Activated CD4-positive, alpha-beta memory T cell treated with anti-CD3 and anti-CD28 coated beads for 36 hours (primary cell): Measurements from ENCODE around the gene NAV2. TPM values are rescaled to one million over a fixed set of nuclear protein-coding genes. Genes with fewer than 3 reads are reported as not detected.
A peak's percentile ranks its signal among the peaks of the same experiment; 100 is the strongest.

Source experiments
- CTCF ChIA-PET: fragments of 350-600 bp; sonication (Branson Sonifier 250); formaldehyde crosslinking; loops from one replicate; lab custom pipeline; 2021; ENCODE audit warnings: antibody characterized with exemption, inconsistent platforms; lab: Charles Lee
- POLR2A ChIA-PET: fragments of 350-600 bp; sonication (Branson Sonifier 250); formaldehyde crosslinking; loops from one replicate; lab custom pipeline; 2021; ENCODE audit warnings: antibody characterized with exemption; lab: Charles Lee
- DNase-seq: peaks from one replicate; pipeline ENCODE4 v3.0.0-alpha.2; 2020
- H3K27ac Mint-ChIP-seq: one replicate; pipeline ENCODE4 v1.8.0; 2021; ENCODE audit warnings: mixed read lengths
- H3K27me3 Mint-ChIP-seq: one replicate; pipeline ENCODE4 v1.8.0; 2021; ENCODE audit warnings: mixed read lengths
- H3K36me3 Mint-ChIP-seq: one replicate; pipeline ENCODE4 v1.8.0; 2021; ENCODE audit warnings: mixed read lengths
- H3K4me1 Mint-ChIP-seq: one replicate; pipeline ENCODE4 v1.8.0; 2021; ENCODE audit warnings: low read depth, mixed read lengths
- H3K4me3 Mint-ChIP-seq: one replicate; pipeline ENCODE4 v1.8.0; 2021; ENCODE audit warnings: mild to moderate bottlenecking, mixed read lengths
- H3K9me3 Mint-ChIP-seq: one replicate; pipeline ENCODE4 v1.8.0; 2021; ENCODE audit warnings: mixed read lengths
- intact Hi-C: fragments of 100-400 bp; cut with micrococcal nuclease; formaldehyde crosslinking; loops from one replicate; pipeline ENCODE4 v1.15.1; 2023
- total RNA-seq, 2 experiments: library from RNA; stranded (reverse); gene quantifications; one replicate each; pipeline ENCODE4 v1.2.3, GENCODE V29; 2021

NAV2 gene
- total RNA-seq, 2 experiments from 2014 or later, result 0.75 to 0.86 TPM

DNA sequence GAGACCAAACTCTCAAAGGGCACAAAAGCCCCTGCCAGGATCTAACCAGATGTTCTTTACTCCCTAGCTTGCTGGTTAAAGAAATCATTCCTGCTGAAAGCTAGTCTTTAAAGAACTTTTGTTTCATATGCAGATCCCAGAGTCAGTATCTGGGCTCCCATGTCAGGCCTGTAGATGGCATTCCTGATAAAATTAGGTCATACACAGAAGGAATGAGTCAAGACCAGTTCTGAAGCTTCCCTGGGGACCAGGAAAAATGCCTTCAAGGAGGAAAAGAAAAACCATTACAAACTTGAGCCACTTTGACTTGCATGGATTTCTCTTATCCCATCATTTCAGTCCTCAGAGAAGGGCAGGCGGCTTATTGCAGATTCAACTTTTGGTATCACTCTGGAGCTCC, 441.7 kb downstream of the NAV2 start:
- CTCF ChIA-PET, result no interaction called here
- intact Hi-C loops, result loop anchor here (10.0 kb wide), 1 partner anchor 210 kb away; the partner anchor contains the start of gene HTATIP2
- peaks cover 8% of the 10 kb centered on the region for H3K36me3 Mint-ChIP-seq
- H3K27me3 Mint-ChIP-seq, result peaks cover 35% of the 10 kb centered on the region
- no peak overlapping the region for H3K27ac Mint-ChIP-seq
- no peaks in the 10 kb centered on the region for H3K9me3 Mint-ChIP-seq
- H3K4me1 Mint-ChIP-seq, result peaks cover 16% of the 10 kb centered on the region
- DNase-seq, result no peak
- POLR2A ChIA-PET, result interaction anchor here (1.4 kb wide), 1 partner anchor 20 kb away, joined by 3 read pairs; no protein-coding TSS in a partner anchor
- H3K4me3 Mint-ChIP-seq, result no peak overlapping the region

DNA sequence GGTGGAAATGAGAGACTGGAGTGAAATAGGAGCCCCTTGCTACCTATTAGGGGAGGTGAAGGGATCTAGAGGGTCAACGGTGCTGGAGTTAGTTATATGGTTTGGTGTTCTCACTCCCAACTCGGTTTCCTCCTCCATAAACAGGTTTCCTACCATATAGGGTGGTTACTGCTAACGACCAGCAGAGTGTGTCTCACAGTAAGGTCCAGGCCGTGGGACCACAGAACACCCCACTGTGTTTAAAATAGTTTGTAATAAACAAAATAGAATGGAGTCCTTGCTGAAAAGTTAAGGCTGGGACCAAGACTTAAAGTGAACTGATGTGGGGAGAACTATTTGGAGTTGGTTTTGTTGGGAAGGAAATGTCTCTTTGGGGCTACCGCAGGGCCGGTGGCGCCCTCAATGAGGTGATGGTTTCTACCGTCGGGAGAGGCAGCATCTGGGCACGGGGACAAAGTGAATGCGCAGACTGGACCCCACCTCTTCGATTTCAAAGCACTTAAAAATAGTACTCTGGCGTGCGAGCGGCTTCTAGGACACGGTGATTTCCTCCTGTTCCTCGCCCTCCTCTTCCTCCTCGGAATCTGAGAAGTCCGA, 443.1 kb downstream of the NAV2 start:
- Mint-ChIP-seq H3K27ac (no peak overlapping the region), H3K36me3 (peaks cover 12% of the 10 kb centered on the region), H3K4me3 (peak overlapping the region; percentile 64), H3K27me3 (peaks cover 46% of the 10 kb centered on the region), H3K9me3 (no peaks in the 10 kb centered on the region), H3K4me1 (peaks cover 16% of the 10 kb centered on the region)
- intact Hi-C loops, result loop anchor here (2.0 to 10.0 kb wide), 2 partner anchors 23 to 209 kb away; partner anchors contain the start of gene HTATIP2
- ChIA-PET CTCF (interaction anchor here (0.9 kb wide), 2 partner anchors 23 to 28 kb away, joined by 4 to 5 read pairs; no protein-coding TSS in a partner anchor), POLR2A (interaction anchor here (0.8 to 1.4 kb wide), 2 partner anchors 21 to 208 kb away, joined by 3 read pairs; no protein-coding TSS in a partner anchor)
- DNase-seq, result no peak

DNA sequence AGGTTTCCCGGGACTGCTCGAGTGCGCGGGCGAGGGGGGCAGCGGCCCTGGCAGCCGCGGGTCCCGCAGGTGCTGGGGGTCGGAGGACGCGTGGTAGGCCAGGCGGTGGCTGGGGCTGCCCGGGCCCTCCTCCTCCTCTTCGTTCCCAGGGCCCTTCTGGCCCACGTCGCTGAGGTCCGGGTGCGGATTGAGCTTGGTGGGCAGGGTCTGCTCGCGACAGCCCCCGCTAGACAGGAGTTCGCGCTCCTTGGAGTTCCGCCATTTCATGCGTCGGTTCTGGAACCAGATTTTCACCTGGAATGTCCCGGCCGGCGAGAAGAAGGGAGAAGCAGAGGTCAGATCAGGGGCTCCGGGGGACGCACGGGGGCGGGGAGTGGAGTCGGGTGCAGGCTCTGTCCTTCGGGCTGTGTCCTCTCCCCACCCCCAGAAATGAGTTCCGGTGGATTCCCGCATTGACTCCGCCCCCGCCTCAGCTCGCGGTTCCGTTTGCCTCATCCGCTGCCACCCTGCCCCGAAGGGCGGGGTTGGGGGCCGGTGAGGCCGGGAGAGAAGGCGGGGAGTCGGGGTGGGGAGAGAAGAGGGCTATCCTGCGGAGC, 443.7 kb downstream of the NAV2 start:
- ChIA-PET CTCF (no interaction called here), POLR2A (no interaction called here)
- H3K4me3 Mint-ChIP-seq, result peak overlapping the region; percentile 64
- no peak overlapping the region for H3K27ac Mint-ChIP-seq
- intact Hi-C loops, result loop anchor here (2.0 to 10.0 kb wide), 2 partner anchors 24 to 208 kb away; partner anchors contain the start of gene HTATIP2
- peak; percentile 76 for DNase-seq
- H3K4me1 Mint-ChIP-seq, result peaks cover 18% of the 10 kb centered on the region
- peaks cover 52% of the 10 kb centered on the region for H3K27me3 Mint-ChIP-seq
- H3K36me3 Mint-ChIP-seq, result peaks cover 12% of the 10 kb centered on the region
- no peaks in the 10 kb centered on the region for H3K9me3 Mint-ChIP-seq

DNA sequence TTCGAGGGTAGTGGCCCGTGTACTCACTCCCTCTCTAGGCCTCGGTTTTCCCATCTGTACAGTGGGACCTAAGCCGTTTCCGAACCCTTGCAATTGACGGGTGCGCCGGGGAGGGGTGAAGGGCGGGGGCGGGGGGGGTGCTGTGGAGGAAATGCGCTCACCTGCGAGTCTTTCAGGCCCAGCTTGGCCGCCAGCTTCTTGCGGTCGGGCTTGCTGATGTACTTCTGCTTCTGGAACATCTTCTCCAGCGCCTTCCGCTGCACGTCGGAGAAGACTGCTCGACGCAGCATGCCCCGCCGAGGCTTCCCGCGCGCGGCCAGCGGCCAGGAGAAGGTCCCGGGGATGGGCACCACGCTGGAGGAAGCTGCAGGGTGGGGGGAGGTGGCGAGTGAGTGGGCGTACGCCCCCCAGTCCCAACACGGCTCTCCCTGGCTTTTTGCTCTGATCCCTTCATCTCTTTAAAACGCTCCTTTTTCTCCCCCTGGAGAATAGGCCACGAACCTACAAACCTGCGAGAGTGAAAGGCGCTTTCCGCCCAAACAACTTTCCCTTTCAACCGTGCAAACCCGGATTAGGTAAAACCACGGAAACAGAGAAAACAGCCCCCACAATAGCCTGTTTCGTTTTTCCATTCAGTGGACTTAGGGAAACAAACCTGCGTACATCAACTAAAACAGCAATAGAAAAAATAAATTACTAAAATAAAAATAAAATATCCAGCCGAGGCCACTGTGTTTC, 444.4 kb downstream of the NAV2 start:
- Mint-ChIP-seq H3K4me1 (peaks cover 19% of the 10 kb centered on the region), H3K27ac (no peak overlapping the region), H3K36me3 (peaks cover 12% of the 10 kb centered on the region), H3K4me3 (peak overlapping the region; percentile 23), H3K9me3 (no peaks in the 10 kb centered on the region), H3K27me3 (peaks cover 59% of the 10 kb centered on the region)
- intact Hi-C loops, result loop anchor here (2.0 to 10.0 kb wide), 2 partner anchors 24 to 208 kb away; partner anchors contain the start of gene HTATIP2
- CTCF ChIA-PET, result interaction anchor here (1.4 kb wide), 1 partner anchor 29 kb away, joined by 4 read pairs; no protein-coding TSS in a partner anchor
- POLR2A ChIA-PET, result no interaction called here
- DNase-seq, result peak; percentile 59

DNA sequence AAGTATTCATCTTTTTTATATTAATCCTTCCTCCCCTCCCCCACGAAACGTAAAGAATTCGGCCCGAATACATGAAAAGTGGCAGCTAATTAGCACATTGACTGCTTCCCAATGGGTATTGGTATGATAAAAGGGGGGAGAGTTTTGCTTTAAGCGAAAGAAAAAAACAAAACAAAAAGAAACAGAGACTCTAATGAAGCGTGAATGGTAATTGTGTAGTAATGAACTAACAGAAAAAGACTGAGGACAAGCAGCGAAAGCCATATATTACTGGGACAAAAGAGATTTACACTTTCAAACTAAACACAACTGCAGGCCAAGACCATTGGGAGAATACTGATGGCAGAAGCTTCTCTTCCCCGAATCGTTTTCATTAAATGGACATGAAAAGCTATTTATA, 445.1 kb downstream of the NAV2 start:
- CTCF ChIA-PET, result interaction anchor here (1.4 kb wide), 1 partner anchor 30 kb away, joined by 4 read pairs; no protein-coding TSS in a partner anchor
- Mint-ChIP-seq H3K27ac (no peak overlapping the region), H3K36me3 (peaks cover 12% of the 10 kb centered on the region), H3K4me1 (peaks cover 24% of the 10 kb centered on the region), H3K27me3 (peaks cover 65% of the 10 kb centered on the region), H3K9me3 (no peaks in the 10 kb centered on the region), H3K4me3 (no peak overlapping the region)
- intact Hi-C loops, result loop anchor here (2.0 to 10.0 kb wide), 3 partner anchors 25 to 441 kb away; partner anchors contain the start of genes HTATIP2 and SLC6A5
- POLR2A ChIA-PET, result no interaction called here
- DNase-seq, result no peak

DNA sequence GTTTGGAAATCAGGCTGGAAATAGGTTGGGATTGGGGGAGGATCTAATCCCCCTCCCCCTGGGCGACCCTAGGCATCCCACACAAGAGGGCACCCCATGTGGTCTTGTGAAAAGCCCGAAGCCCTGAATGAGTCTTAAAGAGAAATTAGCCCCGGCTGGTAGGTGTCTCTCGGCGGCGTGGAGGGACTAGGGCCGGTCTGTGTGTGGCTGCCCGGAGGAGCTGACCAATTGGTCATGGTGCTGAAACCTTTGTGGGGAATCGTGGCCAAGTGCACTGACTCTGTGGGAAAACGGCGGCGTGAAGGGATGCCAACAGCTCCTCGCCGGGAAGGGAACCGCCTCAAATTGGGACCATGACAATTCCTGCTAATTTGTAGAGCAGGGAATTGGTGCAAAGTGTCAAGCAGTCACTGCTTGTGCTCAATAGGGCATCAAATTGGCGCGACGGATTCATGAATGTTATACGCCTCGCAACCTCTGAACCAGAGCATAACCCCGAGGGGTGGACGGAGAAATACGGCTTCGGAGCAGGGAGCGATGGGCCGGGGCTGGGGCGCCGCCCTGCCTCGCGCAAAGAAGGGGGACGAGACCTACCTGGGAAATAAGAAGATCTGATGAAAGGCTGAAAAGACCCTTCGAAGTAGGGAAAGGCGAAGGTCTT, 446.1 kb downstream of the NAV2 start:
- Mint-ChIP-seq H3K27ac (no peak overlapping the region), H3K36me3 (peaks cover 13% of the 10 kb centered on the region), H3K9me3 (no peaks in the 10 kb centered on the region), H3K4me1 (peaks cover 32% of the 10 kb centered on the region), H3K4me3 (peak overlapping the region; percentile 21), H3K27me3 (peaks cover 70% of the 10 kb centered on the region)
- intact Hi-C loops, result loop anchor here (2.0 to 10.0 kb wide), 2 partner anchors 206 to 440 kb away; partner anchors contain the start of genes HTATIP2 and SLC6A5
- CTCF ChIA-PET, result no interaction called here
- peak; percentile 42 for DNase-seq
- POLR2A ChIA-PET, result no interaction called here

DNA sequence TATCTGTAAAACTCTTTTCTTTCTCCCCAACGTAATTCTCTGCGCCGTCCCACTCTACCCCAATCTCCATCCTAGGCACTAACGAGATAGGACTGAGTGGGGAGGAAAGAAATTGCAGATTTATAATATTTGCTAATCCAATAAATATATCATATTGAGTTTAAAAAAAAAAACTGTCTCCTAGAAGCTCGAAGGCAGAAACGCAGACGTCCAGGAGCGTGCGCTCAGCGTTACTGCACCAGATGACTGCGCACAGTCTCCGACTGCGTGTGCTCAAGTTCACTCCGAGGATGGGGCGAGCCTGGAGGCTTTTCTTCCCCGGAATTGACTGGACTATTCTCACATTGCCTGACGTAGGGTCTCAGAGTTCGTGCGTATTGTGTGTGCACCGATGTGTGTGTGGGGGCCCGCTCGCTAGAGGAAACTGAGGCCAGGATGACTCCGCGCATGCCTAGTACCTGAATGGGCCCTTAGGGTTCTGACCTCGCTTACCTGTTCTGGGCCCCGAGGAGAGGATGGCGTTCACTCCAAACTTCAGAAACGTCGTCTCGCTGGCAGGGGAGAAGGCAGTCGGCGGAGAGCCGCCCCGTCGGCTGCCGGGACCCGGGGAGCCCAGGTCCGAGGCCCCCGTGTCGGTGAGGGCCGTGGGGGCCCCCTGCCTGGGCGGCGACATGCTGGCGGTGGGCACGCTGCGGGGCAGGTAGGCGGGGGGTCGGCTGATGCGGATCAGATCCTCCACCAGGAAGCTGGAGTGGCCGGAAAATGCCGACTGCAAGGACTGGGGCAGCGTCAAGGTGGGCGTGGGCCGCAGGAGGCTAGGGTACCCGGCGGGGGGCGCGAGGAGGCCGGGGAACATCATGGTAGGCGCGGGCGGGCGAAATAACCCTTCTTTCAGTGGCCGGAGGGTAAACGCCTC, 447.1 kb downstream of the NAV2 start:
- Mint-ChIP-seq H3K36me3 (peaks cover 13% of the 10 kb centered on the region), H3K4me3 (peak overlapping the region; percentile 13), H3K27ac (no peak overlapping the region), H3K4me1 (peaks cover 36% of the 10 kb centered on the region), H3K27me3 (peaks cover 76% of the 10 kb centered on the region), H3K9me3 (no peaks in the 10 kb centered on the region)
- ChIA-PET POLR2A (no interaction called here), CTCF (interaction anchor here (0.7 kb wide), 1 partner anchor 195 kb away, joined by 3 read pairs; no protein-coding TSS in a partner anchor)
- no peak for DNase-seq
- intact Hi-C loops, result loop anchor here (2.0 to 10.0 kb wide), 3 partner anchors 48 to 439 kb away; partner anchors contain the start of genes HTATIP2 and SLC6A5

DNA sequence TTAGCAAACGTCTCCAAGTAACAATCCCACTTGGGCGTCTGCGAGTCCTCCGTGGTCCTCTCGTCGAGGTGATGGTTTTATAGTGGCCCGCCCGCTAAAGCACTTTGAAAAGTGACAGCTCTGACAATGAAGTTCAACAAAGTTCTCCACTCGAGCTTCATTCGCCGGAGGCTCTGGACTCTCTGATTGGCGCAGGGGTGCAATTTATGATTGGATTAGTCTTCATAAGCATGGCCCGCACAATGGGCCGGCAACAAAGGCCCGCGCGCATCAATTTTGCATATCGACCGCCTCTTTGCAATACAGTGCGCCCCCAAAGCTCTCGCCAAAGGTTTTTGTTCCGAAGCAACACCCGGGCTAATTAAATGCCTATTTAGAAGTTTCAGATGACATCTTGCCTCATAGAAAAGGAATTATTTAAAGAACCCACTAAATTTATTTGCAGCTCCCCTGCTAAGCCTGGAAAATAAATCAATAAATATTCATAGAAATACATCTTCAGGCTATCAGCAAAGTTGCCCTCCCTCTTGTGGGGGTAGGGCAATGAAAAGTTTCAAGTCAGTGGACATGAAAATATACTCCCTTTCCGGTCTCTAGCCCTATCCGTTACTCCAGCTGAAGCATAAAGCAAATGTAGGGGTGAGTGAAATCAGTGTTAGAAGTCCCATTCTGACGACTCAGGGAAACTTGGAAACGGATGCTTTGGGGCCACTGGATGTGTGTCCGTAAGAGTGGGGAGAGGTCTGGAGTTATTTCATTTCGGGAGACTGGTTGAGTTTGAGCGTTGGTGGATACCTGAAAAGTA, 448.0 kb downstream of the NAV2 start, which contains the start of gene DBX1:
Gene DBX1 (minus strand): TSS at position 51 of the 805 bp plus-strand sequence. CDS start 151 bp downstream, outside the sequence.
- ChIA-PET CTCF (interaction anchor here (0.7 kb wide), 2 partner anchors 28 to 194 kb away, joined by 3 read pairs; no protein-coding TSS in a partner anchor), POLR2A (no interaction called here)
- H3K4me1 Mint-ChIP-seq, result peaks cover 36% of the 10 kb centered on the region
- no peak for DNase-seq
- intact Hi-C loops, result loop anchor here (5.0 kb wide), 1 partner anchor 47 kb away; no protein-coding TSS in a partner anchor
- no peaks in the 10 kb centered on the region for H3K9me3 Mint-ChIP-seq
- no peak within 1 kb of the TSS for H3K27ac Mint-ChIP-seq
- H3K4me3 Mint-ChIP-seq, result peak within 1 kb of the TSS; percentile 13
- peaks cover 78% of the 10 kb centered on the region for H3K27me3 Mint-ChIP-seq
- H3K36me3 Mint-ChIP-seq, result peaks cover 13% of the 10 kb centered on the region

DNA sequence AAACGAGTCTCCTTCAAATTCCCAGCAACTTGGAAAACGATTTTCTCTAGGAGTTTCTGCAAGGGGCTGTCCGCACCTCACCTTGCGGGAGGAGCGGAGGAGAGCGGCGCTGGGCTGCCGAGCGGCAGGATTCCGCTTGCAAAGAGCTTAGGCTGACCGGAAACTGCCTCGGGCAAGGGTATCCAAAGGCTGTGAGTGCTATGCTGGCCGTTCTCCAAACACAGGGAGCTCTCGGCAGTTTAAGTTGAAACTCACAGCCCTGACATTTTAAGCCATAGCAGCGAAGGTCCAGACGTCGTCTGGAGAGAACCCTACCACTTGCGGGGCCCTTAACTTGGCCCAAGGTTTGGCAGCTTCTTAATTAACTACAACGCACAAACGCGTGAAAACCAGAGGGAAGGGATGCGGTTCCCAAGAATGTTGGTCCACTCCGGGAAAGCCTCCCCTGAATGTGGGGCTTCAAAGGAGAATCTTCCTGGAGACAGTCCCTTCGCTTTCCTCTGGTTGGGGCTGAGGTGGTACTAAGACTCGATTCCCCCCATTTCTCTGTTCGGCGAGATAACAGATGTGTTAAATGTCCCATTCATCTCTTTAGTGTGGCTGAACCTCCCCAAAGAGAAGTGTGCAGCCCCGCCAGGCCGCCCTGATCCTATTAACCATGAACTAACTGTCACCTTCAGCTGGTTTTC, 448.7 kb downstream of the NAV2 start:
- POLR2A ChIA-PET, result no interaction called here
- Mint-ChIP-seq H3K36me3 (peaks cover 13% of the 10 kb centered on the region), H3K4me3 (no peak overlapping the region), H3K27ac (no peak overlapping the region), H3K4me1 (peaks cover 30% of the 10 kb centered on the region), H3K9me3 (no peaks in the 10 kb centered on the region), H3K27me3 (peaks cover 74% of the 10 kb centered on the region)
- intact Hi-C loops, result loop anchor here (5.0 kb wide), 1 partner anchor 46 kb away; no protein-coding TSS in a partner anchor
- CTCF ChIA-PET, result no interaction called here
- DNase-seq, result no peak
